ENCODE data around the gene AKR1A1. TPM values are rescaled to one million over a fixed set of nuclear protein-coding genes. Genes with fewer than 3 reads are reported as not detected.
"Not testable (repeated sequence)": the region's sequence is repeated elsewhere in the genome, so short reads cannot be mapped to it uniquely, and the experiment has no call there.

AKR1A1 gene
- polyA plus RNA-seq, 4 donors: 153 to 301 (median 262) TPM

DNA sequence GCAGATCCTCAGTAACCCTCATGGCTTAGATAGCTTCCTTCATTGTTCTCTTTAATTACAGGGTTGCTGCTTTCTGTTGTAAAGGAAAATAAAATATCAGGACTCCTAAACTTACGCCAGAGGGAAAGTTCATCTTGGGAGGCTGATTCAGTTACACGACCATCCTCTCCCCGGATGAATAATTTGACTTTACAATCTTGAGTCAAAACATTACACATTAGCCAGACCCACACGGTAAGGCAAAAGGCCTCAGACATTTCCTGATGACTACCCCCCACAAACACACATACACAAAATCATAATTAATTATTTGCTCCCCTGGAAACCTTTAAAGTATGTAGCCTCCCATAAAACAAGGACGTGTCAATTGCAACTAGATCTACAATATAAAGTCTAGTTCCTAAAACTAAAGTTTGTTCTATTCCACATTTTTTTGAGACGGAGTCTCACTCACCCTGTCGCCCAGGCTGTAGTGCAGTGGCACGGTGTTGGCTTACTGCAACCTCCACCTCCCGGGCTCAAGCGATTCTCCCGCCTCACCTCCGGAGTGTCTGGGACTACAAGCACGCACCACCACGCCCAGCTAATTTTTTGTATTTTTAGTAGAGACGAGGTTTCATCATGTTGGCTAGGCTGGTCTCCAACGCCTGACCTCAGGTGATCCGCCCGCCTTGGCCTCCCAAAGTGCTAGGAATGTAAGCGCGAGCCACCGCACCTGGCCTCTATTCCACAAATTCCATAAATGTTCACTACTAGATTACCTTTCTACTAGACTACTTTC is 28.1 kb upstream of the AKR1A1 start:
- no peak for DNase-seq (ENCODE audit: low read depth in 4 of 4, low spot score in 3 of 4)

DNA sequence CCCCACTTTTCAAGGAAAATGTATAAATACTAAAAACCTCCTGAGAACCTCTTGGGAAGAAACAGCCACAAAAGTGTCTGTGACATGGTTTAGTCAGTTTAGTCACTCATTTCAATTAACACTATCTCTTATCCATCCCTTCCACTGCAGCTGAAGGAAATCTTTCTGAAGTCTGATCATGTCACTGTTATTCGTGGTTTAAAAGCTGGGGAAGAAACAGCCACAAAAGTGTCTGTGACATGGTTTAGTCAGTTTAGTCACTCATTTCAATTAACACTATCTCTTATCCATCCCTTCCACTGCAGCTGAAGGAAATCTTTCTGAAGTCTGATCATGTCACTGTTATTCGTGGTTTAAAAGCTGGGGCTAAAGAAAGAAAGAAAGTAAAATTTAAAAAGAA is 27.1 kb upstream of the AKR1A1 start:
- not testable (repeated sequence) for DNase-seq (ENCODE audit: low read depth in 4 of 4, low spot score in 3 of 4)

DNA sequence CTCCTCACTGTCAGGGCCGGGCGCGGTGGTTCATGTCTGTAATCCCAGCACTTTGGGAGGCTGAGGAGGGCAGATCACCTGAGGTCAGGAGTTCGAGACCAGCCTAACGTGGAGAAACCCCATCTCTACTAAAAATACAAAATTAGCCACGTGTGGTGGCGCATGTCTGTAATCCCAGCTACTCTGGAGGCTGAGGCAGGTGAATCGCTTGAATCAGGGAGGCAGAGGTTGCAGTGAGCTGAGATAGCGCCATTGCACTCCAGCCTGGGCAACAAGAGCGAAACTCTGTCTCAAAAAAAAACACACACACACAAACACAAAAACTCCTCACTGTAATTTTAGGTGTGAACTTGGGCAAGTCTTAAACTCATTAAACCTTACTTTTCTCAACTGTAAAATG is 26.7 kb upstream of the AKR1A1 start:
- DNase-seq (ENCODE audit: low read depth in 4 of 4, low spot score in 3 of 4): not testable (repeated sequence)

DNA sequence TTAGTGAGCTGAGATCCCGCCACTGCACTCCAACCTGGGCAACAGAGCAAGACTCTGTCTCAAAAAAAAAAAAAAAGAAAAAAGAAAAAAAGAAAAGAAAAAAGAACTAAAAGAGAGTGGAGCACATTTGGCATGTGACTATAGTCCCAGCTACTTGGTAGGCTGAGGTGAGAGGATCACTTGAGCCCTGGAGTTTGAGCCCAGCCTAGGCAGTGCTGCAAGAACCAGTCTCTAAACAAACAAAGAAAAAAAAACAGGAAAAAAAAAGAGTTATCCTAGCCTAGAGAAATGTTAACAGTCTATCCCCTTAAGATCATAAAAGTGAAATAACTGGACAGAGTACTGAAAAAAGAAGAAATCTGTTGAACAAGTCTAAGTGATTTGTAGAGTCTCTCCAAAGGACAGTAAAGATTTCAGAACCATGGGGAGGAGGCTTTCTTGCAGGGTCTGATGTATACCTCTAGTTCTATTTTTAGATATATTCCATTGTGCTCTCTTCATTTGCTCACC is 24.4 kb upstream of the AKR1A1 start:
- no peak for DNase-seq (ENCODE audit: low read depth in 4 of 4, low spot score in 3 of 4)

DNA sequence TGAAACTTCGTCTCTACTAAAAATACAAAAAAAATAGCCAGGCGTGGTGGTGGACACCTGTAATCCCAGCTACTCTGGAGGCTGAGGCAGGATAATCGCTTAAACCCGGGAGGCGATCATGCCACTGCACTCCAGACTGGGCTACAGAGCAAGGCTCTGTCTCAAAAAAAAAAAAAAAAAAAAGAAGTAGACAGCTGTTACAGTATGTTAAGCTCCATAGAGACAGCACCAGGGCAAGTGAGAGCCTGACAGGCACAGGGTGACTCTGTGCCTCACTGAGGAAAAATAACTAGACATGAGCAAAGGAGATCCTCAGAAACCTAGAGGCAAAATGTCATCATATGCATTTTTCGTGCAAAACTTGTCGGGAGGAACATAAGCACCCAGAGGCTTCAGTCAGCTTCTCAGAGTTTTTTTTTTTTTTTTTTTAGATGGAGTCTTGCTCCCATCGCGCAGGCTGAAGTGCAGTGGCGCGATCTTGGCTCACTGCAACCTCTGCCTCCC is 19.9 kb upstream of the AKR1A1 start:
- DNase-seq (ENCODE audit: low read depth in 4 of 4, low spot score in 3 of 4): no peak

DNA sequence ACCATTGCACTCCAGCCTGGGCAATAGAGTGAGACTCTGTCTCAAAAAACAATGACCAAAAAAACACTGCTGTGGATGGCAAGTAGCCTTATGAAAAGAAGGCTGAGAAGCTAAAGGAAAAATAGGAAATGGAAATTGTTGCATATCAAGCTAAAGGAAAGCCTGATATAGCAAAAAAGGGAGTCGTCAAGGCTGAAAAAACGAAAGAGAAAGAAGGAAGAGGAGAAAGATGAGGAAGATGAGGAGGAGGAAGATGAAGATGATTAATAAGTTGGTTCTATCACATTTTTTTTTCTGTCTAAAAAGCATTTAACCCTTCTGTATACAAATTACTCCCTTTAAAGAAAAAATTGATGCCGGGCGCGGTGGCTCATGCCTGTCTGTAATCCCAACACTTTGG is 18.8 kb upstream of the AKR1A1 start:
- DNase-seq (ENCODE audit: low read depth in 4 of 4, low spot score in 3 of 4): no peak

DNA sequence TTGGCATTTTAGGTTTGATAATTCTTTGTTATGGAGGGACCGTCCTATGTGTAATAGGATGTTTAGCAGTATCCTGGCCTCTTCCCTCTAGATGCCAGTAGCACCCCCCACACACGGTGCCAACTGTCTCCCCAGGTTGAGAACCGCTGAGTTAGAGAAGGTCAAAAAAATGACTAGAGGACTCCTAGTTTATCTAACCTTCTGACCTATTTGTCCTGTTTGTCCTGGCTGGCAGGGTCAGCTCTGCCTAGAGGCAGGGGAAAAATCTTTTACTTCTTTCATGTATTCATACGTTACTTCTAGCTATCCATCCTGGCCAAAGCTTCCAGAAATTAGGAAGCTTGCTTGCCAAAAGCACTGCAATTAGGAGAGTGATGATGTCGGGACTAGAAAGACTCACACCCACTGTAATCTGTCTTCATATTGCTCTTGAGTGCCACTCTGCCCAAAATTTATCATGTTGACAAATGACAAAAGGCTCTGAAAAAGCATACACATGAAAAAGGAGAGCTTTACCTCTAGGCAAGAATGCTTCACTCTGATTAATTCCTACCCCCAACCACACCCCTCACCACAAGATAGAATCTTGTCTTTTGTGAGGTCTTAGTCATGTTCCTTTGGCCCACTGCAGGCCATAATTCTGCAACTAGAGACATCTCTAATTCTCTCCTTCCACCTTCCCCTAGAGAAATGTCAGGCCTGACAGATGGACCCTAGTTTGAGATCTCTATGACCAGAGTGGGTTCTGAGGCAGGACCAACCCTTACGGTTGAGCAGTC is 14.4 kb upstream of the AKR1A1 start:
- no peak for DNase-seq (ENCODE audit: low read depth in 4 of 4, low spot score in 3 of 4)

DNA sequence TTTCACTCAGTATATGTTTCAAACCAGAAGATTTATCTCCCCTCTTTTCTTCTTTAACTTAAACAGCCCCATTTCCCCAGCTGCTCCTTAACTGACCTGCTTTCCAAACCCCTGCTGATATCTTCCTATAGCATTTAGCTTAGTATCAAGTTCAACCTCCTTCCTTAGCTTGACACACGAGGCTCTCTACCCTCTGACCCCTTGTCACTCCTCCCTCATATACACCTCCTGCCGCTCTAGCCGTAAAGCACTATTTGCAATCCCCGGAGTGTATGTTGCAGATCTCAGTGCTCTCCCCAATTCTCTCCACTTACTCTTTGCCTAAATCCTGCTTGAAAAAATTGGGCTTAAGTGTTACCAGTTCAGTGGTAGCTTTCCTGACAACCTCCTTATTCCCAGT is 13.7 kb upstream of the AKR1A1 start:
- no peak for DNase-seq (ENCODE audit: low read depth in 4 of 4, low spot score in 3 of 4)

DNA sequence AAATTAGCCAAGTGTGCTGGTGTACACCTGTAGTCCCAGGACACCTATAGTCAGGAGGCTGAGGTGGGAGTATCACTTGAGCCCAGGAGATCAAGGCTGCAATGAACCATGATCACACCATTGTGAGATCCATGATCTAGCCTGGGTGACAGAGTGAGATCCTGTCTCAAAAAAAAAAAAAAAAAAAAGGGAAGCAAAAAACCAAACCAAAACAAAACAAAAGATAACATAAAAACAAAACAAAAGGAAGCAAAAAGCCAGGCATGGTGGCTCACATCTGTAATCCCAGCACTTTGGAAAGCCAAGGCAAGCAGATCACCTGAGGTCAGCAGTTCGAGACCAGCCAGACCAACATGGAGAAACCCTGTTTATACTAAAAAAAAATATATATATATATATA is 9.4 kb upstream of the AKR1A1 start:
- DNase-seq (ENCODE audit: low read depth in 4 of 4, low spot score in 3 of 4): no peak

DNA sequence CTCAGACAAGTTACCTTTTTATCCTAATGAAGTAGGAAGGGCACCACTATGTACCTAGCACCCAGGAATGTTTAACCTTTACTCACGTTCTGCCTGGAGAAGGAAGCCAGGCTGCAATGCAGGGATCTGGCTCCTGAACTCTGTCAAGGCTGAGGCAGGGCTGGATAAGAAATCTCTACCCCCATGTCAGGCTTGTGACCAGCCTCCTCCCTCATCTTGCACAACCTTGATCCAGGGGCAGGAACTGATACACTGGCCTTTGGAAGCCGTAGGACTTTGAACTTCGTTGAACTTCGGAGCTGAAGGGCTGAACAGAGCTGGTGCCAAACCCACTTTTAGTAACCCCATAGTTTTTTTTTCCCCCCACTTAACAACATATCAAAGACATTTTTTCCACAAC is 8.0 kb upstream of the AKR1A1 start:
- DNase-seq (ENCODE audit: low read depth in 4 of 4, low spot score in 3 of 4): no peak

DNA sequence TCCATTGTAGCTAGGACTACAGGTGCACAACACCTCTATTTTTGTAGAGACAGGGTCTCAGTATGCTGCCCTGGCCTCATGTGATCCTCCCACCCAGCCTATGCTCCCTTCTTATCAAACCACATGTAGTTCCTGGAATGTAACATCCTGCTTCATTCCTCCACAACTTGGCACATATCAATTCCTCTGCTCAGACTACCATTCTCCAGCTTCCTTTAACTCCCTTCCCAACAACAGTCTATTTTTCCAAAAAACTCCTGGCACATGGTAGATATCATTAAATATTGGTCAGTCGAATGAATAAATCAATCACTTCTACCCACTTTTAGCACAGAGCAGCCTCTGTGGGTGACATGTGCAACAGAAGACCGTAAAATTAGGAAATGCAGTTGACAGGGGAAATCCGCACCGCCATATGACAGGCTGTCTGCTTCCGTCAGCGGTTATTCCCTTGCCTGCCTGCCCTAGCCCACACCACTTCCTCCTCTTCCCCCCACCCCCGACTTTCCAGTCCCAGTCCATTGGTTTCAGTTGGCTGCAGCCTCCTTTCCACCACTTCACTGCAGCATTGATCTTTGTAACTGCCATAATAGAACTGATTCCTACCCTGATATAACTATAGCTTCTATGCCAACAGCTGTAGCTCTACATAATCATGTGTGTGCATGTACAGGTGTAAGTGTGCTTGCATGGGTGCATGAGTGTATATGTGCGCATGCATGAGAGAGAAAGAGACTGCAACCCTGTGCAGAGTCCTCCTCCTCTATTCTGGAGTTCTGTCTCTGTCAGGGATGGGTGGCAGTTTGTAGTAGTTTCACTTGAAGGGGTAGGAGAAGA is 6.8 kb upstream of the AKR1A1 start:
- DNase-seq (ENCODE audit: low read depth in 4 of 4, low spot score in 3 of 4): no peak

DNA sequence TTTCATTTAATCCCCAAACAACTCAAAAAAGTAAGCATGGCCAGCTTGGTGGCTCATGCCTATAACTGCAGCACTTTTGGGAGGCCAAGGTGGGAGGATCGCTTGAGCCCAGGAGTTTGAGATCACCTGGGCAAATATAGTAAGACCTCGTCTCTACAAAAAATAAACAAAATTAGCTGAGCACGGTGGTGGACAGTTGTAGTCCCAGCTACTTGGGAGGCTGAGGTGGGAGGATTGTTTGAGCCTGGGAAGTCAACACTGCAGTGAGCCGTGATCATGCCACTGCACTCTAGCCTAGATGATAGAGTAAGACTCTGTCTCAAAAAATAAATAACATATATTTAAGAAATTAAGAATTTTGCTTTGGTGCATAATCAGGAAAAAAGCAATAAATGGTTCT is 6.1 kb upstream of the AKR1A1 start:
- no peak for DNase-seq (ENCODE audit: low read depth in 4 of 4, low spot score in 3 of 4)

DNA sequence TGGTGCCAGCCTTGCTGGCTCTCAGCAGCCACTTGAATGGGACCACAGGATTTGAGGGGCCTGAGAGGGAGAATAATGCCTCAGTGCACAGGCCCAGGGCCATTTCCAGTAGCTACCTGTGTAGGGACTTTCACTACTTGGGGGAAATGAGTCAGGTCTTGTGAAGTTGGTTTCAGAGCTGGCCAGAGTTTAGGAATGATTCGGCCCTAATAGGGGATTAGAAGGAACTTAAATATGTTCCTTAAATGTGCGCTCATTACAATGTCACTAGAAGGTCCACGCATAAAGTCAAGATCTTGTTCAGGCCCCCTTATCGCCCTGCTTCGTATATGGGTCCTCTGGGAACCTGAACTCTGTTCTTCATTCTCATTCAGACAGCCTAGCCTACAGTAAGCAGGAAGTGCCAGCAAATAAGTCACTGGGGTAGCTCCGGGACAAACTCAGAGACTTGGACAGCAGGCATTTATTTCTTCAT is 5.6 kb upstream of the AKR1A1 start:
- no peak for DNase-seq (ENCODE audit: low read depth in 4 of 4, low spot score in 3 of 4)

DNA sequence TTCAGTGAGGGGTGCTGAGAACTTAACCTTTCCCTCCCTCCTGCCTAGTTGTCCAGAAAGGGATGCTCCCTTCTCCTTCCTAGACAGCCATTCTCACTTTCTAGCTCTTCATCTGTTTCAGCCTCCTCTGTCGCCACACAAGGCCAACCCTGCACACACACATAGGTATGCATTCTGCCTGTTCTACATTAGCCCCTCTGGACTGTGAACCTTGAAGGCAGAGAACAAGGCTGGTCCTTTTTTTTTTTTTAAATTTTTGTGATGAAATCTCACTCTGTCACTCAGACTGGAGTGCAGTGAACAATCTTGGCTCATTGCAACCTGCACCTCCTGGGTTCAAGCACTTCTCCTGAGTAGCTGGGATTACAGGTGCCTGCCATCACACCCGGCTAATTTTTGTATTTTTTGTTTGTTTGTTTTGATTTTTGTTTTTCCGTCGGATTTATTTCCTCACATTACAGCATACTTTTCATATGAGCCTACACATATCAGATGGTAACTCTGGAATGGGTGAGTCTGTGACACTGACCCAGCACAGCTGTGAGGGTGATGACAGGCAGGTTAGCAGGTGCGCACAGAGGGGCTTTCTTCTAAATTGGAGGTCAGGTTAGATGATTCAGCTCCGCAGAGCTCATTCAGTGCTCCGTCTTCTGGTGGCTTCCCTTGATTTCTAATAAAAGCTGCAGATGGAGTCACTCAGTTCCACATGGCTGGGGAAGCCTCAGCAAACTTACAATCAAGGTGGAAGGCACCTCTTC is 4.9 kb upstream of the AKR1A1 start:
- DNase-seq (ENCODE audit: low read depth in 4 of 4, low spot score in 3 of 4): no peak

DNA sequence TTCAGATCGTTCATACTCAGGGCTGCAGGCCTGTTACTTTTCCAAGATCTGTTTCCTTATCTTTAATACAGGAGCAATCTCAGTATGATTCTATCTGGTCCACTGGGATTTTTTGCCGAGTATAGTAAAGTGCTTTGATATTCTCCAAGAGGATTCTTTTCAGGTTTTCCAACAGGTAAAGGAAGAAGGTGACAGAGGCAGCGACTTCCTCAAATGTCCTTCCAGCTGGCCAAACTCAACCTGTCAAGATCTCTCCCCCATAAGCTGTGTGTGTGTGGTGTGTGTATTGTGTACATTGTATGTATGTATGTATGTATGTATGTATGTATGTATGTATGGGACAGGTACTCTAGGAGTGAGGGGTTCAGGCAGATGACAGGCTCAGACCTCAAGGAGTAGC is 1.1 kb downstream of the AKR1A1 start:
- no peak for DNase-seq (ENCODE audit: low read depth in 4 of 4, low spot score in 3 of 4)

DNA sequence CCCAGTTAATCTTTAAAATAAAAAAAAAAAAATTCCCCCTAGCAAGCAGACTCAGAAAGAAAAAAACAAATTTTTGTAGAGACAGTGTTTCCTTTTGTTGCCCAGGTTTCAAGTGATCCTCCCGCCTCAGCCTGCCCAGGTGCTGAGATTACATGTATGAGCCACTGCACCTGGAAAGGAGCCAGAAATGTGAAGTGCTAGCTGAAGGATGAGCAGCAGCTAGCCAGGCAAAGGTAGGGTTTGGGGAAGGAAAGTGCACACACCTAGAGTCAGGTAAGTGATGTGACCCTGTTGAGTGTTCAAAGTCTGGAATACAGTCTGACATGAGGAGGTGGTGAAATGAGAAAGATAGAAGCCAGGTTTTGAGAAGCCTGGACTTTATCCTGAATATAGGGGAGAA is 1.7 kb downstream of the AKR1A1 start:
- DNase-seq (ENCODE audit: low read depth in 4 of 4, low spot score in 3 of 4): no peak

DNA sequence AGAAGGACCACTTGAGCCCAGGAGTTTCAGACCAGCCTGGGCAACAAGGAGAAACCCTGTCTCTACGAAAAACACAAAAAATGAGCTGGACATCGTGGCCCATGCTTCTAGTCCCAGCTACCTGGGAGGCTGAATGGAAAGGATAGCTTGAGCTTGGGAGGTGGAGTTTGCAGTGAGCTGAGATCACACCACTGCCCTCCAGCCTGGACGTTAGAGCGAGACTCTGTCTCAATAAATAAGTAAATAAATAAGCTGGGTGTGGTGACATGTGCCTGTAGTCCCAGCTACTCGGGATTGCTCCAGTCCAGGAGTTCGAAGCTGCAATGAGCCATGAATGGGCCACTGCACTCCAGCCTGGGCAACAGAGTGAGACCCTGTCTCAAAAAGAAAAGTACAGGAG is 3.6 kb downstream of the AKR1A1 start:
- DNase-seq (ENCODE audit: low read depth in 4 of 4, low spot score in 3 of 4): no peak

DNA sequence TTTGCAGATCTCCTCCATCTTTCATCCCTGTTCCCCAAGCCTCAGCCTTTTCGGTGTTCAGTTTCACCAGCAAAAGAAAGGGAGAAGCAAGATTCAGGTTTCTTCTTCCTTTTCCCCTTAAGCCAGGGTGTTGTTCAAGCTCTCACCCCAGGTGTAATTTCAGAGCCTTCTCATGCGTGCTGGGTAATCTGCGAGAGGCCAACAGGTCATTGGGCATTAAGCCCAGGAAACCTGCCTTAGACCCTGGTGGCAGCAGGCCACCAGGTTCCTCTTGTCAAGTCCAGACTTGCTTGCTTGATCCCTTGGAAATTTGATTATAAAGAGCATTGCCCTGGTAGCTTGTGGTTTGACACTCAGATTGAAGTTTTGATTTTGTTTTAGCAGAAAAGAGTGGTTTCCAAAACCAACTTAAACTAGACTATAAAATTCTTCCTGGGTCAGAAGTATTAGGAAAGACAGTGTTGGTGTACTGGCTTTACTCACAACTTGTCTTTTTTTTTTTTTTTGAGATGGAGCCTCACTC is 6.9 kb downstream of the AKR1A1 start:
- DNase-seq (ENCODE audit: low read depth in 4 of 4, low spot score in 3 of 4): no peak

DNA sequence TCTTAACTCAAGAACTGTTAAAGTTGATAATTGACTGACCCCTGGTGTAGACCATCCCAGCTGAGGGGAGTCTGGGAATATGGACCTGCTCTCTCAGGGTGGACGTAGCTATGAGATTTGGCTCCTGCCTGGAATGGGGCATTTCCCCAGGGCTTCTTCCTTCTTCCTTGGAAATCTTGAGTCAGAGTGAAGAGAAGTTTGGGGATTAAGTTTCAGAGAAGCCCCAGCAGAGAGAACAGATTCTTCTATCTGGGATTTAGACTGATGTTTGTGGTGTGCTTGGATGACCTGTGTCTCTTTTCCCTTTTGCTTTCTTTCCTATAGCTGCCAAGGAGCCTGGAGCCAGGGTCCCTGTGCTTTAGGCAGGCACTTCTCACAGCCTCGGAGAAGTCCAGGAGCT is 13.2 kb downstream of the AKR1A1 start:
- DNase-seq (ENCODE audit: low read depth in 4 of 4, low spot score in 3 of 4): no peak

DNA sequence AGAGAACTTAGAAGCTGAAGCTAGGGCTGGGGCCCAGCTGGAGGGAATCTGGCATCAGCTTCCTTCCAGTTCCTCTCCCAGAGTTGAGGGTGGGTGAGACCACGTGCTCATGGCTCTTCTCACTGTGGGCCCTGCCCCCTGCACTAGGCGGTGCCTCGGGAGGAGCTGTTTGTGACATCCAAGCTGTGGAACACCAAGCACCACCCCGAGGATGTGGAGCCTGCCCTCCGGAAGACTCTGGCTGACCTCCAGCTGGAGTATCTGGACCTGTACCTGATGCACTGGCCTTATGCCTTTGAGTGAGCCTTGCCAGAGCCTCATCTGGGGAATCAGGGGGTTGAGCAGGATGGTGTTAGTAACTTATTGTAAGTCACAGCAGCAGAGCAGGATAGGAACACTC is 16.1 kb downstream of the AKR1A1 start:
- no peak for DNase-seq (ENCODE audit: low read depth in 4 of 4, low spot score in 3 of 4)
